SU-DHL-6 (cell line): ENCODE data around the gene IKZF2.

Experiments used
- EZH2phosphoT487 ChIP-seq: fragments of 200-600 bp; sonication (generic), shearing (Covaris generic); conservative IDR thresholded peaks from 2 replicates; pipeline ENCODE4 v1.6.1; 2018; ENCODE audit warnings: mild to moderate bottlenecking, antibody characterized with exemption, low read length, moderate library complexity, mixed read lengths
- TF ChIP-seq, protein P1 (sequence below): fragments of 200-600 bp; sonication (generic); IDR thresholded peaks from one replicate; pipeline ENCODE4 v1.5.1; 2017; ENCODE audit warnings: antibody characterized with exemption, mild to moderate bottlenecking, low read length, moderate library complexity; ENCODE audit not compliant: insufficient read depth, poor library complexity, severe bottlenecking

DNA sequence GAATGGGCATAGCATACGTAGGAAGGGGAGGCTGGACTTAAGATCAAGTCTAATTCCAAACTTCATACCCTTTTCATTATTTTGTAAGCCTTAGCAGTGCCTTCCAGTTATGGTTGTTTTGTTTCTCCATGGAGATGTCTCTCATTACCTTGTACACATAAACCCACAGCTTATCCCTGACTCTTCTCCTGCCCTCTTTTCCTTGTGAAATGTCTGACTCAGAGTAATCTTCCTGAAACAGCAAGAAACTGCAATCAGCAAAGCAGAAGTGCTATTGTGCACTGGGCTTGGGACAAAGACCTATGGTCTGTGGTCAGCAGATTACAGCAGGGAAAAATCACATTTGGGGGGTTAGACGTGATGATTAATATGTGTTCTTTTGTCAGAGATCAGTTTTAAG, 176.7 kb downstream of the IKZF2 start:
- TF ChIP-seq, protein P1, sequence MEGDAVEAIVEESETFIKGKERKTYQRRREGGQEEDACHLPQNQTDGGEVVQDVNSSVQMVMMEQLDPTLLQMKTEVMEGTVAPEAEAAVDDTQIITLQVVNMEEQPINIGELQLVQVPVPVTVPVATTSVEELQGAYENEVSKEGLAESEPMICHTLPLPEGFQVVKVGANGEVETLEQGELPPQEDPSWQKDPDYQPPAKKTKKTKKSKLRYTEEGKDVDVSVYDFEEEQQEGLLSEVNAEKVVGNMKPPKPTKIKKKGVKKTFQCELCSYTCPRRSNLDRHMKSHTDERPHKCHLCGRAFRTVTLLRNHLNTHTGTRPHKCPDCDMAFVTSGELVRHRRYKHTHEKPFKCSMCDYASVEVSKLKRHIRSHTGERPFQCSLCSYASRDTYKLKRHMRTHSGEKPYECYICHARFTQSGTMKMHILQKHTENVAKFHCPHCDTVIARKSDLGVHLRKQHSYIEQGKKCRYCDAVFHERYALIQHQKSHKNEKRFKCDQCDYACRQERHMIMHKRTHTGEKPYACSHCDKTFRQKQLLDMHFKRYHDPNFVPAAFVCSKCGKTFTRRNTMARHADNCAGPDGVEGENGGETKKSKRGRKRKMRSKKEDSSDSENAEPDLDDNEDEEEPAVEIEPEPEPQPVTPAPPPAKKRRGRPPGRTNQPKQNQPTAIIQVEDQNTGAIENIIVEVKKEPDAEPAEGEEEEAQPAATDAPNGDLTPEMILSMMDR, result no peak
- no peak for TF ChIP-seq EZH2phosphoT487
